Measurements from ENCODE around the gene CALHM4. TPM values are rescaled to one million over a fixed set of nuclear protein-coding genes. Genes with fewer than 3 reads are reported as not detected.

CALHM4 gene
- total and polyA plus RNA-seq, 2 donors (not counting 3 experiments of a cell fraction or from before 2014, with no cell fraction given), result 1.2 TPM; not detected in 1

DNA sequence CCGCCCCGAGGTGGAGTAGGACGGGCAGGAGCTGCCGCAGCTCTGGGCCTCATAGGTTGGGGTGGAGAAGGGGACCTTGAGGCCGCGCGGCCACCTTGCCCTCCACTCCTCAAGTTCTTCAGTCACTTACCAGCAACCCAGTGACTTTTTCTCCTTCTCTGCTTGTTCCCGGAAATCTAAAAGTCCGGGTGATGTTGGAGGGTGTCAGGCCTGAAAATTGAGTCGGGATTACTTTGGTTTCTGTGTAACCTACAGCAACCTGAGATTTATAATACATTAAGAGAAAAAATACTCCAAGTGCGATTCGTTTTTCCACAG lies 18.1 kb downstream of the CALHM4 start:
- dilution Hi-C loops (cut with MboI; ENCODE audit: extremely low pct_ligation_motif_present, low sequenced_read_pairs) (no loop called here), intact Hi-C loops (cut with micrococcal nuclease) (loop anchor here (1.0 to 5.0 kb wide), 6 partner anchors 60 to 292 kb away; partner anchors contain the start of genes CALHM5, DSE, KPNA5 and TSPYL1)
- POLR2A ChIA-PET, result interaction anchor here (0.9 kb wide), 2 partner anchors 9 to 60 kb away, joined by 3 to 4 read pairs; partner anchors contain the start of gene CALHM5
- Histone ChIP-seq H3K9ac (replicated peaks; ENCODE audit: extremely low read depth, insufficient read depth, low read length) (peak overlapping the region; percentile 94), H4K20me1 (replicated peaks; ENCODE audit: control insufficient read depth, extremely low read depth, insufficient read depth, low read length) (no peaks in the 10 kb centered on the region), H3K27ac (ENCODE audit: insufficient read depth, low read depth, low read length) (peak overlapping the region; percentile 84), H3K36me3 (ENCODE audit: control insufficient read depth in 2 of 2, extremely low read depth in 1 of 2, insufficient read depth in 2 of 2, low read length in 2 of 2) (peaks cover 0 to 2% of the 10 kb centered on the region in 2 experiments), H3K4me3 (replicated peaks in 1 of 3; ENCODE audit: insufficient read depth in 1 of 3, low read depth in 1 of 3, low read length in 3 of 3) (peak overlapping the region; percentile 72 to 98 (median 98)), H3K9me1 (replicated peaks; ENCODE audit: control insufficient read depth, extremely low read depth, insufficient read depth, low read length) (no peaks in the 10 kb centered on the region), H3K4me1 (ENCODE audit: control insufficient read depth, extremely low read depth, insufficient read depth, low read length) (peaks cover 33% of the 10 kb centered on the region), H2AFZ (ENCODE audit: low read depth, low read length) (peak overlapping the region; percentile 92), H3K79me2 (ENCODE audit: control insufficient read depth, insufficient read depth, low read length) (peaks cover 61% of the 10 kb centered on the region), H3K4me2 (ENCODE audit: insufficient read depth, low read length) (peak overlapping the region; percentile 99), H3K27me3 (ENCODE audit: control insufficient read depth in 2 of 2, insufficient read depth in 2 of 2, low read length in 2 of 2) (no peaks in the 10 kb centered on the region), H3K9me3 (replicated peaks; ENCODE audit: control insufficient read depth, insufficient read depth, low read length) (no peaks in the 10 kb centered on the region)
- TF ChIP-seq EZH2 (IDR thresholded peaks at IDR 0.05; ENCODE audit: borderline replicate concordance, low read depth, low read length, severe bottlenecking) (no peak), POLR2A (IDR thresholded peaks at IDR 0.05; ENCODE audit: low read depth, low read length) (no peak), FOS (IDR thresholded peaks at IDR 0.05; ENCODE audit: borderline replicate concordance, insufficient read depth, low read length) (no peak), MYC (IDR thresholded peaks at IDR 0.05; ENCODE audit: low read depth, low read length) (no peak)
- CTCF ChIA-PET, result interaction anchor here (0.8 to 5.5 kb wide), 10 partner anchors 9 to 353 kb away, joined by 4 to 36 read pairs (median 6); partner anchors contain the start of genes CALHM5 and RSPH4A
- TSS peak; percentile 46 for BruUV-seq (replicated peaks)
- DNase-seq (ENCODE audit: low read depth, low spot score) (no peak), FAIRE-seq (no peak)

DNA sequence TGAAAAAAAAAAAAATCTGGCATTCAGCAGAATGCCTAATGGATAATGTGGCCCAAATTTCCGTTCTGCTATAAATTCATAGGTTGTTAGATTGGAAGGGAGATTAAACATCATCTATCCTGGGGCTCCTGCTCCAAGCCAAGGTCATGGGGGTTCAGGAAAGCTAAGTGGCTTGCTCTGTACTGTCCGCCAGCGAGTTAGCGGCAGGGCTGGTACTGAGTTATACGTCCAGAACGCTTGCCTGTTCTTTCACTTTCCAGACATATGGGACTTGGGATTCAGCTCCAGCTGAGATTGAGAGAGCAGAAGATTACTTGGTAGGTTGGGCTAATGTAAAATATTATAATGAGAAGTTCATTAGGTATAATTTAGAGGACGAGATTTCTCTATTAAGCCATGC lies 18.6 kb downstream of the CALHM4 start:
- Histone ChIP-seq H3K9ac (replicated peaks; ENCODE audit: extremely low read depth, insufficient read depth, low read length) (peak overlapping the region; percentile 94), H3K4me3 (replicated peaks in 1 of 3; ENCODE audit: insufficient read depth in 1 of 3, low read depth in 1 of 3, low read length in 3 of 3) (peak overlapping the region; percentile 72 to 98 (median 98)), H3K9me3 (replicated peaks; ENCODE audit: control insufficient read depth, insufficient read depth, low read length) (no peaks in the 10 kb centered on the region), H3K36me3 (ENCODE audit: control insufficient read depth in 2 of 2, extremely low read depth in 1 of 2, insufficient read depth in 2 of 2, low read length in 2 of 2) (peaks cover 0 to 3% of the 10 kb centered on the region in 2 experiments), H3K4me1 (ENCODE audit: control insufficient read depth, extremely low read depth, insufficient read depth, low read length) (peaks cover 33% of the 10 kb centered on the region), H3K9me1 (replicated peaks; ENCODE audit: control insufficient read depth, extremely low read depth, insufficient read depth, low read length) (no peaks in the 10 kb centered on the region), H3K27ac (ENCODE audit: insufficient read depth, low read depth, low read length) (peak overlapping the region; percentile 84), H3K4me2 (ENCODE audit: insufficient read depth, low read length) (peak overlapping the region; percentile 99), H3K79me2 (ENCODE audit: control insufficient read depth, insufficient read depth, low read length) (peaks cover 67% of the 10 kb centered on the region), H4K20me1 (replicated peaks; ENCODE audit: control insufficient read depth, extremely low read depth, insufficient read depth, low read length) (no peaks in the 10 kb centered on the region), H3K27me3 (ENCODE audit: control insufficient read depth in 2 of 2, insufficient read depth in 2 of 2, low read length in 2 of 2) (no peaks in the 10 kb centered on the region), H2AFZ (ENCODE audit: low read depth, low read length) (peak overlapping the region; percentile 92)
- ChIA-PET POLR2A (no interaction called here), CTCF (interaction anchor here (1.0 to 5.5 kb wide), 10 partner anchors 10 to 354 kb away, joined by 3 to 36 read pairs (median 6); partner anchors contain the start of genes CALHM5 and RSPH4A)
- TF ChIP-seq JUN (IDR thresholded peaks at IDR 0.05; ENCODE audit: borderline replicate concordance, insufficient read depth, insufficient read length, low read depth), result no peak
- TF ChIP-seq, protein P1, sequence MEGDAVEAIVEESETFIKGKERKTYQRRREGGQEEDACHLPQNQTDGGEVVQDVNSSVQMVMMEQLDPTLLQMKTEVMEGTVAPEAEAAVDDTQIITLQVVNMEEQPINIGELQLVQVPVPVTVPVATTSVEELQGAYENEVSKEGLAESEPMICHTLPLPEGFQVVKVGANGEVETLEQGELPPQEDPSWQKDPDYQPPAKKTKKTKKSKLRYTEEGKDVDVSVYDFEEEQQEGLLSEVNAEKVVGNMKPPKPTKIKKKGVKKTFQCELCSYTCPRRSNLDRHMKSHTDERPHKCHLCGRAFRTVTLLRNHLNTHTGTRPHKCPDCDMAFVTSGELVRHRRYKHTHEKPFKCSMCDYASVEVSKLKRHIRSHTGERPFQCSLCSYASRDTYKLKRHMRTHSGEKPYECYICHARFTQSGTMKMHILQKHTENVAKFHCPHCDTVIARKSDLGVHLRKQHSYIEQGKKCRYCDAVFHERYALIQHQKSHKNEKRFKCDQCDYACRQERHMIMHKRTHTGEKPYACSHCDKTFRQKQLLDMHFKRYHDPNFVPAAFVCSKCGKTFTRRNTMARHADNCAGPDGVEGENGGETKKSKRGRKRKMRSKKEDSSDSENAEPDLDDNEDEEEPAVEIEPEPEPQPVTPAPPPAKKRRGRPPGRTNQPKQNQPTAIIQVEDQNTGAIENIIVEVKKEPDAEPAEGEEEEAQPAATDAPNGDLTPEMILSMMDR (IDR thresholded peaks at IDR 0.05; ENCODE audit: extremely low read depth in 1 of 2, insufficient read depth in 1 of 2, low read depth in 1 of 2, low read length in 2 of 2), result no peak
- no peak for TF ChIP-seq POLR2A (IDR thresholded peaks at IDR 0.05; ENCODE audit: low read depth, low read length)
- TF ChIP-seq GATA2 (IDR thresholded peaks at IDR 0.05; ENCODE audit: insufficient read depth, insufficient read length, low read depth, low read length), result no peak
- no peak for TF ChIP-seq FOS (IDR thresholded peaks at IDR 0.05; ENCODE audit: borderline replicate concordance, insufficient read depth, low read length)
- TF ChIP-seq MYC (IDR thresholded peaks at IDR 0.05; ENCODE audit: low read depth, low read length), result no peak
- TF ChIP-seq, protein P2, sequence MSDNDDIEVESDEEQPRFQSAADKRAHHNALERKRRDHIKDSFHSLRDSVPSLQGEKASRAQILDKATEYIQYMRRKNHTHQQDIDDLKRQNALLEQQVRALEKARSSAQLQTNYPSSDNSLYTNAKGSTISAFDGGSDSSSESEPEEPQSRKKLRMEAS (IDR thresholded peaks at IDR 0.05; ENCODE audit: insufficient read depth, insufficient read length), result no peak
- no peak for TF ChIP-seq POLR2AphosphoS5 (IDR thresholded peaks at IDR 0.05; ENCODE audit: insufficient read depth, low read depth, low read length)
- TF ChIP-seq EZH2 (IDR thresholded peaks at IDR 0.05; ENCODE audit: borderline replicate concordance, low read depth, low read length, severe bottlenecking), result no peak
- no TSS peak for BruUV-seq (replicated peaks)
- FAIRE-seq (peak; percentile 35), DNase-seq (ENCODE audit: low read depth, low spot score) (peak; percentile 61)
- dilution Hi-C loops (cut with MboI; ENCODE audit: extremely low pct_ligation_motif_present, low sequenced_read_pairs) (no loop called here), intact Hi-C loops (cut with micrococcal nuclease) (loop anchor here (5.0 kb wide), 1 partner anchor 200 kb away; the partner anchor contains the start of gene DSE)

All from endothelial cell of umbilical vein (primary cell).